GM18526 (cell line): ENCODE results near the gene TSPAN5.

Experiments used
- POLR2A ChIP-seq: IDR thresholded peaks from 3 replicates; pipeline ENCODE4 v1.6.1; 2011; ENCODE audit not compliant: insufficient read length; ENCODE audit errors: extremely low read depth

Gene TSPAN5

DNA sequence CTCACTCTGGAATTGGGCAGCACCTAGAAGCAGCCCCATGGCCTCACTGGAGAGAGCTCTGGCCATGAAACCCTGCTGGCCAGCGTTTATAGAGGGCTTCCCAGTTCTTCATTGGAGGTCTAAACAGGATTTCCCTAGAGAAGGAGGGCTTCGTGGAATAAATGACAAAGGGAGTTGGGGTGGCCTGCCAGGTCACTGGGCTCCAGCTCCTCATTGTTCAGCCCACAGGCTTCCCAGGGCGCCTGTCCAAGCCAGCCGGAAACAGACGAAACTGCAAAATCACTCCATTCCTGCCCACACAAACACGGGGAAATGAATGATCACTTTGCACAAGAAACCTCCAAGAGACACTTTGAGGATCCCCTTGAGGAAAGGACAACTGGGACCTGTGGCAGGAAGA lies 189.7 kb downstream of the TSPAN5 start:
- TF ChIP-seq POLR2A: no peak

DNA sequence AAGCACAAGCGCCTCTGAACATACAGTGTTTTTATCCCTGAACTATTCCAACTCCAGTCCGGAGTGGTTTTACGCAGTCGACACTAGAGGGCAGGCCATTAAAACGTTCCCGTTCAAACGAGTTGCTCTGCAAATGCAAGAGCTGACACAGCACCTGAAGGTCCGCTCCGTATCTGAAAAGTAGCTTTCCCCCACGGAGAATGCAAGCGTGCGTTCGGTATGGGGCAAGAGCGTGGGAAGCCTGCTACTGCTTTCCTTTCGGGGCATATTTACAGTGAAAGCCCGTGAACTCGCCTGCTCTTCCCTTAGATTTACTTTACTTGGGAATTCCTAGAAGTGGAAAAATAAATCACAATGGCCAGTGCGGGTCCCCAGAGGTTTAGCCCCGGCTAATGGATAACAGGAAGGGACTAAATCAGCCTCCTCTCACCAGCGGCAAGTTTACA lies 190.8 kb downstream of the TSPAN5 start:
- TF ChIP-seq POLR2A: no peak

DNA sequence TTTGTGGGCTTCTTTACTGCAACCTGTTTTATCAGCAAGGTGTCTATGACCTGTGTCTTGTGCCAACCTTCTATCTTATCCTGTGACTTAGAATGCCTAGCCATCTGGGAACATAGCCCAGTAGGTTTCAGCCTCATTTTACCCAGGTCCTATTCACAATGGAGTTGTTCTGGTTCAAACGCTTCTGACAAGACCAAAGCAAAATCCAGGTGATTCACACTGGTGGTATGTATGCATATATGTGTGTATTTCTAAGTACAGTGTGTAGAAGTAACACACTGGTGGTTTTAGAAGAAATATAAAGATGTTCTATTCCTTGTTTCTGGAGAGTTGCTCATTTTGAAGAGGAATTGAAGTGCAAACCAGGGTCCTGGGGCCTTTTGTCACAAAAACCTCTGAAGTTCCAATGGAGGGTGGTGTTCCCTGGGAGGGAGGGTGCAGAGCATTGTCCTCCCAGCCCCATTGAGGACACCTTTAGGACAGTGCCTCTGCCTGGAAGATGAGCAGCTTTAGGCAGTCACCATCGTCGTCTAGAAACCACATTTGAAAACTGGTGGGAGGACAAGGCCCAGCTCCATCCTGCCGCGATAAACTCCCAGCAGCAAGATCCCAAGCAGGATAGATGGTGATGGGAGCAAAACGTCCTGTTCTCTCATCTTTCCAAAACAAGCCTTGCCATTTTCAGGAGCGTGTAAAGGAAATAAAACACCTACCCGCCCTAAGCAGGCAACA lies 191.4 kb downstream of the TSPAN5 start:
- no peak for TF ChIP-seq POLR2A

DNA sequence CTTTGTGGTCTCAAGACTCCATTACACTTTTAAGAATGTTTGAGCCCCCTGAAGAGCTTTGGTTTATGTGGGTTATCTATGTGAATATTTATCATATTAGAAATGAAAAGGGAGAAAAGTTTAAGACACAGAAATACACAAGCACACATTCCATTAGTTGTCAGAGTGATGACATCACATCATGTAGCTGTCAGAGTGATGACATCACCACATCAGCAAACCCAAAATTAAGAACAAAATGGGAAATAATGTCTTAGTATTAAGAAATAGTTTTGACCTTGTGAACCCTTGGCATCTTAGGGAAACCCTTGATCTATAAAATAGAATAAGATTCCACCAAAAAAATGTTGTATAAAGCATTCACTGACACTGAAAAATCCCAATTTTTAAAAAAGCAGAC lies 195.9 kb downstream of the TSPAN5 start:
- no peak for TF ChIP-seq POLR2A

DNA sequence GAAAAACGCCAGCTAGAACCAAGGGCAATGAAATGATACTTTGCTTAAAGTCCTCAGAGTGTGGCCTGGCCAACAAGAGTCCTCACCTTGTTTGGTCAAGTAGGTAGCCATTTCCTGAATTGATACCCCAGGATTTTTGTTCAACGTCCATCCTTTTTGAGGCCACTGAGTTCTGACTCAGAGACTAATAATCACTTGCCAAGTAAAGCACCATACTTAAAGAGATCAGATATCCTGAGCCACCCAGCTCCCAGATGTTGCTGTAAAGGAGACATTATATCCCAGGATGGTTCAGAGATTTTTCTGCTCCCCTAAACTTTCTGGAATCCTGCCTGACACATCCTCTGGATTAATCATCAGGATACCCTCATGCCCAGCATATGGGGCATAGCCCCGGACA lies 206.3 kb downstream of the TSPAN5 start:
- TF ChIP-seq POLR2A: no peak

DNA sequence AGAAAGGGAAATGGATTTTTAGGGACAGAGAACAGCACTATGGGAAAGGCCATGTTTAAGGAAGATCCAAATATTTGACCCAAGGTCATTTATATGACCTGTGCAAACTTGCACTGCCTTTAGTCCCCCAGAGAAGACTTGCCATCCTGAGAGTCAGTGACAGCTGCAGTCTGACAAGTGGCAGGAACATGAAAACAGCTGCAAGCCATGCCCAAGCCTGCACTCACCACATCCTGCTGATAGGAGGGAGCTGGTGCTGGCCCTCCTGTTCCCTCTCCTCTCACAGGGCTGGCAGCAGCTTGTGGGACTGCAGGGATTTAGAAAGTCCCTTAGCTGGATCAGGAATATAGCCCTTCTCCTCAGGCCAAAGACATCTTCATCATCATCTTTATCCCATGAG lies 209.5 kb downstream of the TSPAN5 start:
- no peak for TF ChIP-seq POLR2A

DNA sequence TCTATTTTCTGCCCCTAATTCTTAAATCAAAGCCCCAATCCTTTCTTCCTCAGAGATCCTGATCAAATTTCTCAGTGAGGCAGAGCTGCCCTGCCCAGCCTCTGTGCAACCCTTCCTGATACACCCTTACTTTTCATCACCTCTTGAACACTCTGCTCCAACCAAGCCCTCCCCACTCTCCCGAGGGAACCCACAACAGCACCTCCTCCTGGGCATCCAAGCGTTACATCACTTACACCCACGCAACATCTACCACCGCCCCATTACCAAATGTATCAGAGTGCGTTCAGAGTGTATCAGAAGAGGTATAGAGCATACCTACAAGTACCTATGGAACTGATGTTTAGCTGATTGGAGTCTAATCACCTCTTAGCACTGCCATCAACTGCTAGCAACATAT lies 210.8 kb downstream of the TSPAN5 start:
- no peak for TF ChIP-seq POLR2A

DNA sequence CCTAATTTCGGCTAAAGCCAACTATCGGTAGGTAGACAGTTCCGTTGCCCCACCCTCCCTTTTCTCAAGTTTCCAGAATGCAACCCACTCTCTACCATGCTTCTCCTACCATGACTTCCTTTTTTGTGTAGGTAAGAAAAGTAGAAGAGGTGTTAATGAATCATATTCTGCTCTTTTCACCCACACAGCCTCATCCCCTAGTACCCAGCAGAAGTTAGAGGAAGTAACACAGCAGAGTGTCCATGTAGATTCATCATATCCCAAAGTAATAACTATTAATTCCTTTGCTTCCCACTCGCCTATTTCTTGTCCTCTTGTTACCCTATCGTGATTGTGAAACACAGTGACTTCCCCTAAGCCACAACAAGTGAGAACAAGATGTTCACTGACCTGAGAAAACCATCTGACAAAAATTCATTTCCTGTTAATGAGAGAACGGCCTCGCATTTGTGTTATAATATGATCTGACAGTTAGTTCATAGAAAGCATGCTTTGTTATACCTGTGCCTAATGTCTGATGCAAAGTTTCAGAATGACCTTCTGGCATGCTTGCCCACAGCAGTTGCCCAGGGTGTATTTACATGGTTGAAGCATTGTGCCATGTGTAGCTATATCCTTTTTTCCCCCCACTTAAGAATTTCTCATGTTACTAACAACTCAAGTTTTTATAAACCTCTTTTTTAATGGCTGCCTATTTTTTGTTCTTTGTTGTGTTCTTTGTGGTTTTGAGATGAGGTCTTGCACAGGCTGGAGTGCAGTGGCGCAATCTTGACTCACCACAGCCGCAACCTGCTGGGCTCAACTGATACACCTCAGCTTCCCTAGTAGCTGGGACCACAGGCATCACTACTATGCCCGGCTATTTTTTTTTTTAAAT lies 211.7 kb downstream of the TSPAN5 start:
- TF ChIP-seq POLR2A: no peak

DNA sequence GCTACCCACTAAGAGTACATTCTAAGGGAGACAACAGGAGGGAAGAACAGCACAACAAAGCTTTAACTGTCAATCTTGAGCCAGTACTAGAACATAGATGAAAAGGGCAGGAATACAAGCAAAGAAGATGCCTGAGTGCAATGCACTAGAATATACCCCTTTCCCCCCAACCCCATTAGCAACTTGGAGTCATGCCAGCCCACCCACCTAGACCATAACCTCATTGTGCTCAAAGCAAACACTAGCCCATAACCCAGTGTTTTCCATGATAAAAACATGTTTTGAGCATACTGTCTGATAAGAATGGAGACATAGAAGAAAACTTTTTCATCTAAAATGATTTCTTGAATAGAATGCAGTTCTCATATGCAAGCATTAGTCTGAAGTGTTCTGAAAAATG lies 214.0 kb downstream of the TSPAN5 start:
- TF ChIP-seq POLR2A: no peak

DNA sequence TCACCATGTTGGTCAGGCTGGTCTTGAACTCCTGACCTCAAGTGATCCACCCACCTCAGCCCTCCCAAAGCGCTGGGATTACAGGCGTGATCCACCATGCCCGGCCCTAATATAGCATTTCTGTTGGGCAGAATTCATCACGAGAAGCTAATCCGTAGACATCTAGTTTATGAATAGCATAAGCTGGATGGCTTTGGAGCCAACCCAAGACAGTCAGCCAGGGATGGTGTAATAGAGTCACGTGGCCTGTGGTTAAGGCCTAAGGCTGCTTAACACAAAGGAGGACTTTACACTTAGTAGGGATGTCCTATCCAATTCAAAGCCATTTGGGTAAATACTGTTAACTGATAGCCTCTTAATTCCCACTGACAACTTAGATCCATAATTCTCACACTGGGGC lies 223.6 kb downstream of the TSPAN5 start:
- TF ChIP-seq POLR2A: no peak

DNA sequence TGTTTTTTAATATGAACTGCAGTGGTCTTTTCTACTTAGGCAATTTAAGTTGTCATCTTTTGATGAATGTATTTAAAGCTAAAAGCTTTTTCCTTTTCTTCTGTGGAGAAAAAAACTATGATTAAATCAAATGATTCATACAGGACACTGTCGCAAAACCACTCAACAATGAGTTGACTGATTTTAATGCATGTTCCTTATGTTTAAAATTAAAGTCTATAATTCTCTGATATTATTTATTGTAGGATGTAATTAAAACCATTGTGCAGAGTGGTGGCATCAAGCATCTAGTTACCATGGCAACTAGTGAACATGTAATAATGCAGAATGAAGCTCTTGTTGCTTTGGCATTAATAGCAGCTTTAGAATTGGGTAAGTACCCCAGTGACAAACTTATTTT lies 224.7 kb downstream of the TSPAN5 start:
- TF ChIP-seq POLR2A: no peak

DNA sequence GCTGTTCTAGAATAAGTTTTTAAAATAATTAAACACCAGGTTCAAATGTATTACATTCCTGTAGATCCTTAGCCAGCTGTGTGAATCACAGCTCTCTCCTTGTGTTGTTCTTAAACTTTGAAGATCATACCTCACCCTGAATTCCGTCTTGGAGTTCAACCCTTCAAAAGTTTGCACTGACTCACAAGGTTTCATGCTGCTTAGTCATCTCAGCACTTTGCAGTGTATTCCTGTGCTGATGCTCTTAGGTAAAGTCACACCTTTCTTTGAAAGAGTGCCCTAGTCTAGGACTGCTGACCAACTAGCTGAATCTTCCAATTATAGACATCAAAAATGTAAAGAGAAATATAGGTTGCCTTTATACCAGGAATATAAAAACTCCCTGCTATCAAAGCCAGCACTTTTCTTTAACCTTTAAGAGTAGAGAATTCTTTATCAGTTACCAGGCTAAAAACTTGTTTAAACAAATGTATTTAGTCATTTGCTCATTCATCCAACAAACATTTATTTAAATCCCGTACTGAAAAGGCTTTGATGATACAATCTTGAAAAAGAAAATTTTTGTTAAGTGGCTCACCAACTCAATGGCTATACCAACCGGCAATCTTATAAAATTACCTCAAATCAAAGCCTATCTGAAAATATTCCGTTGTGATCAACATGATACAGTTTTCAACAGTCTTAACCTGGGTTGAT lies 227.6 kb downstream of the TSPAN5 start:
- TF ChIP-seq POLR2A: no peak

DNA sequence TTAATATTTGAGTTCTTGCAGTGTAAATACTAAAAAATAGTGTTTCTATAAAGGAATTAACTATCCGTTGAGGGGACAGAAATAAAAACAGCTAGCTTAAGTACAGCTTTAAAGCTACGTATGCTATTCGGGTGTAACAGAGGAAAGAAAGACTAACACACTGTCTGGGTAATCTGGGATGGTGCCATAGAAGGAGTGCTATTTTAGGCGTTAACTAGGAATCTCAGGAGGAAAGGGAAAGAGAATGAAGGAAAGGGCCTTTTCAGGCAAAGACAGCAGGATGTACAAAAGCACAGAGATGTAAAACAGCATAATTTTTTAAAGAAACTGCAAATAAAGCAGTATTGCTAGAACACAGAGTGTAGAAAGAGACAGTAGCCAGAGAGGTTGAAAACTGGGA lies 235.4 kb downstream of the TSPAN5 start:
- no peak for TF ChIP-seq POLR2A

DNA sequence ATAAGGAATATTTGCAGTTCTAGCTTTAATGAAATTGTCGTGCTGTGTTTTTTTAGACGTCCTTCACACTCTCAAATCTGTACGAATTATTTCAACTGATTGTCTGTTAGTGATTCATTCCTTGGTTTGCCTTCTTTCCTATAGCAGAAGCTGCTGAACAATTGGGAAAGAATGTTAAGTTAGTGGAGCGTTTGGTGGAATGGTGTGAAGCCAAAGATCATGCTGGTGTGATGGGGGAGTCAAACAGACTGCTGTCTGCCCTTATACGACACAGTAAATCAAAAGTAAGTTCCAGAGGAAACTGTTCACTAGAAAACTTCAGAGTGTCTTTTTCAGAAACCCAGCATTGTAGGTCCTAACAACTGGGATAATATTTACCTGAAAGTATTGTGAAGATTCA lies 237.3 kb downstream of the TSPAN5 start:
- no peak for TF ChIP-seq POLR2A
